KMS-11 (cell line): Measurements from ENCODE around the gene GLIS2.
A peak's percentile ranks its signal among the peaks of the same experiment; 100 is the strongest.

ENCODE experiments used
- H2AFZ ChIP-seq: fragments of 200-600 bp; sonication (generic); 2 replicates; pipeline ENCODE4 v1.6.1; 2016; ENCODE audit warnings: antibody characterized with exemption, mixed run types, low read depth
- H3K27ac ChIP-seq: fragments of 200-600 bp; sonication (generic); 2 replicates; pipeline ENCODE4 v1.6.1; 2016; ENCODE audit warnings: mild to moderate bottlenecking, mixed run types
- H3K27me3 ChIP-seq: fragments of 200-600 bp; sonication (generic); 2 replicates; pipeline ENCODE4 v1.6.1; 2017; ENCODE audit warnings: mild to moderate bottlenecking, low read depth, mixed run types, moderate library complexity; ENCODE audit not compliant: insufficient read depth
- H3K36me3 ChIP-seq: fragments of 200-600 bp; sonication (generic); 2 replicates; pipeline ENCODE4 v1.6.1; 2017; ENCODE audit warnings: mild to moderate bottlenecking, mixed run types; ENCODE audit not compliant: insufficient read depth
- H3K4me1 ChIP-seq: fragments of 200-600 bp; sonication (generic); 2 replicates; pipeline ENCODE4 v1.6.1; 2016; ENCODE audit warnings: mild to moderate bottlenecking, low read depth, mixed run types; ENCODE audit not compliant: poor library complexity, severe bottlenecking
- H3K4me2 ChIP-seq: fragments of 200-600 bp; sonication (generic); 2 replicates; pipeline ENCODE4 v1.7.0; 2016; ENCODE audit warnings: mild to moderate bottlenecking, mixed run types
- H3K4me3 ChIP-seq: fragments of 200-600 bp; sonication (generic); IDR thresholded peaks from 2 replicates; pipeline ENCODE4 v1.6.1; 2017; ENCODE audit warnings: low read depth, low read length, mixed read lengths; ENCODE audit not compliant: insufficient read depth
- H3K79me2 ChIP-seq: fragments of 200-600 bp; sonication (generic); 2 replicates; pipeline ENCODE4 v1.6.1; 2016; ENCODE audit warnings: low read depth, mixed run types; ENCODE audit not compliant: insufficient read depth
- H3K9ac ChIP-seq: fragments of 200-600 bp; sonication (generic); 2 replicates; pipeline ENCODE4 v1.6.1; 2016; ENCODE audit warnings: mild to moderate bottlenecking, mixed run types
- H4K20me1 ChIP-seq: fragments of 200-600 bp; sonication (generic); 2 replicates; pipeline ENCODE4 v1.6.1; 2016; ENCODE audit warnings: mild to moderate bottlenecking, mixed run types; ENCODE audit not compliant: insufficient read depth
- TF ChIP-seq, protein P1 (sequence below): fragments of 200-600 bp; sonication (generic); conservative IDR thresholded peaks from 2 replicates; pipeline ENCODE4 v1.6.1; 2017; ENCODE audit warnings: low read depth, mild to moderate bottlenecking, antibody characterized with exemption, low read length, moderate library complexity, mixed read lengths

GLIS2 gene

DNA sequence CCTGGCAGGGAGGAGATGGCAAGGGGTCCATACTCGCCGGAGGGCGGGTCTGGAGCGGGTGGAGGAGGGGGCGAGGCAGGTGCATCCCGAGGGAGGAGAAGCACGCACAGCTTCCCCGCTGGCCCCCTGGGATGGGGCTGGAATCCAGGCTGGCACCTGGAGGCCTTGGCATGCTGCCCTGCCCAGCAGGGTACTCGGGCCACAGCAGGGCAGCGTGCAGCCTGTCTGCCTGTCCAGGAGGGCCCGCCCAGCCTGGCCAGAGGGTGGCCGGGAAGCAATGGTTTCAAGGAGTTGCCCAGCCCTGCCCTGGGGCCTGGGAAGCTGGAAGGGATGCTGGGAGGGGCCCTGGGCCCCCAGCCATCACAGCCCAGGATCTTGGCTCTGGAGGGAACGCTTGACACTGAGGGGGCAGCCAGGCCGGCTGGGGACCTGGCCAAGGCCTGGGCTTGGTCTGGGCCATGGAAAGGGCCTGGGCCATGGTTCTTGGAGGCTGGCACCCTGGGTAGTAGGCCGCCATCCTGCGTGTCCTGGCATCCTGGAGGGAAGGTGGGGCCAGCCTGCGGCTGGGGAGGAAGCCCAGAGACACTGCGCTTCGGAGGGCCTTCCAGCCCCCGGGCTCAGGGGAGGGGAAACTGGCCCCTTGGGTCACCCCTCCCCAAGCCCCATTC lies 1.1 kb downstream of the GLIS2 start:
- no peak overlapping the region for H3K4me3 ChIP-seq
- peak overlapping the region; percentile 96 for H3K4me2 ChIP-seq
- peak overlapping the region; percentile 58; the same call in 1 of the 2 replicates for H2AFZ ChIP-seq
- H3K27ac ChIP-seq: no peak overlapping the region
- H3K36me3 ChIP-seq: no peaks in the 10 kb centered on the region
- H3K9ac ChIP-seq: peak overlapping the region; percentile 43; the same call in 1 of the 2 replicates
- no peaks in the 10 kb centered on the region; the same call in 1 of the 2 replicates for H4K20me1 ChIP-seq
- peaks cover 42% of the 10 kb centered on the region for H3K79me2 ChIP-seq
- H3K27me3 ChIP-seq: no peaks in the 10 kb centered on the region
- TF ChIP-seq, protein P1, sequence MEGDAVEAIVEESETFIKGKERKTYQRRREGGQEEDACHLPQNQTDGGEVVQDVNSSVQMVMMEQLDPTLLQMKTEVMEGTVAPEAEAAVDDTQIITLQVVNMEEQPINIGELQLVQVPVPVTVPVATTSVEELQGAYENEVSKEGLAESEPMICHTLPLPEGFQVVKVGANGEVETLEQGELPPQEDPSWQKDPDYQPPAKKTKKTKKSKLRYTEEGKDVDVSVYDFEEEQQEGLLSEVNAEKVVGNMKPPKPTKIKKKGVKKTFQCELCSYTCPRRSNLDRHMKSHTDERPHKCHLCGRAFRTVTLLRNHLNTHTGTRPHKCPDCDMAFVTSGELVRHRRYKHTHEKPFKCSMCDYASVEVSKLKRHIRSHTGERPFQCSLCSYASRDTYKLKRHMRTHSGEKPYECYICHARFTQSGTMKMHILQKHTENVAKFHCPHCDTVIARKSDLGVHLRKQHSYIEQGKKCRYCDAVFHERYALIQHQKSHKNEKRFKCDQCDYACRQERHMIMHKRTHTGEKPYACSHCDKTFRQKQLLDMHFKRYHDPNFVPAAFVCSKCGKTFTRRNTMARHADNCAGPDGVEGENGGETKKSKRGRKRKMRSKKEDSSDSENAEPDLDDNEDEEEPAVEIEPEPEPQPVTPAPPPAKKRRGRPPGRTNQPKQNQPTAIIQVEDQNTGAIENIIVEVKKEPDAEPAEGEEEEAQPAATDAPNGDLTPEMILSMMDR: no peak
- H3K4me1 ChIP-seq: peaks cover 47% of the 10 kb centered on the region

DNA sequence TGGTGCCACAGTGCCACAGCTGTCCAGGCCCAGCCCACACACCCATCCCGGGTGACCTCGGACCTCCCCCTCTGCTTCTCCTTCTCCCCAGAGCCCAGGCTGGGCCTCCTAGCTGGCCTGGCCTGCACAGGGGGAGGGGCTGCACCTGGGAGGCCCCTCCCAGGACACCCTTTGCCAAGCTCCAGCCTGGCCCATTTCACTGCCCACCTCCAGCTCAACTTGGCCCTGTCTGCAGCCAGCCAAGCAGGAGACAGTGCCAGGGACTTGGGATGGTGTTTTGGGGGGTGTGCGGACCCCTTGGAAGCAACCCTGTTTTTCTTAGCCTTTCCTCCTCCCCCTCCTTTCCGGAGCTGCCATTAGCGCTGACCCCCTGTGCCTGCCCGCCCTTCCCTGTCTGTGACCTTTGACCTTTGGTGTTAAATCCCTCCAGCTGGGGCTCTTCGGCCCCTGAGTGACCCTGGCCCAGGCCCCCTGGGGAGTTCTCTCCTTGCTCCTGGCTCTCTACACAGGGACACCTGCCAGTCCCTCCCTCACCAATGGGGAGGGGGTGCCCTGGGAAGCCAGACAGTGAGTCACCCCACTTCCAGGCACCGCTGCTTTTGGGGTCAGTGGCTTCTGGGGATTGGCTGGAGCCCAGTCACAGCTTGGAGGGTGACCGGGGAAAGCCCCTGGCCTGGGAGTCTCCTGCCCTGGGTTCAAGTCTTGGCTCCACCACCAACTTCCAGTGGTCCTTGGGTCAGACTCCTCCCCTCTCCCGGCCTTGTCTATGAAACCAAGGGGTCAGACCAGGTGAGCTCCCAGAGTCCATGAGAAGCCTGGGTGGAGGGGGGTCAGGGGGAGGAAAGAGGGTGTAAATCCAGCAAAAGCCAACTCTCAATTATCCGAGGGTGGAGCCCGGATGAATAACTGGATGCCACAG lies 1.9 kb downstream of the GLIS2 start:
- Histone ChIP-seq H2AFZ (no peak overlapping the region), H3K9ac (no peak overlapping the region), H3K4me2 (peak overlapping the region; percentile 96), H3K79me2 (peaks cover 44% of the 10 kb centered on the region), H3K27ac (no peak overlapping the region; the same call in 1 of the 2 replicates), H3K27me3 (no peaks in the 10 kb centered on the region), H4K20me1 (no peaks in the 10 kb centered on the region; the same call in 1 of the 2 replicates), H3K36me3 (no peaks in the 10 kb centered on the region), H3K4me3 (no peak overlapping the region), H3K4me1 (peaks cover 47% of the 10 kb centered on the region)
- TF ChIP-seq, protein P1: no peak

DNA sequence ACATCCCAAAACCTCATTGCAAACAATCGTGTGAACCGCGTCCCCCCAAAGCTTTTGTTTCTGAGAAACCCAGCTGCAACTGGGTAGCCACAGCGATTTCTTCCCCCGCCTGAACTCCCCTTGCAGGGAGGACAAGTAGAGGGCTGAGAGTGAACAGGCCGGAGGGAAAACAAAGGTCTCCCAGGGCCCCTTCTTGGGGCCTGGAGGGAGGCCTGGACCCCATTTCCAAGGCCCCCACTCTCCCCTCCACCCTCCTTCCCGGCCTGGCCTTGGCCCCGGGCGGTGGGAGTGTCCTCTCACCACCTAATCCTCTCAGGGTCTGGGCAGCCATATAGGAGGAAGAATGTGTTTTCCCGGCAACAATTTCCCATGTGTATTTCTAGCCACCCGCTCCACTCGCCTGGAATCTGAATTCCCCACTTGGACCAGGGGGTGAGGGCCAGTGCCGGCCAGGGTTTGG lies 2.6 kb downstream of the GLIS2 start:
- TF ChIP-seq, protein P1: no peak
- H3K9ac ChIP-seq: no peak overlapping the region
- H3K4me3 ChIP-seq: no peak overlapping the region
- H2AFZ ChIP-seq: no peak overlapping the region
- H3K36me3 ChIP-seq: no peaks in the 10 kb centered on the region
- H3K79me2 ChIP-seq: peaks cover 47% of the 10 kb centered on the region
- no peaks in the 10 kb centered on the region; the same call in 1 of the 2 replicates for H4K20me1 ChIP-seq
- H3K4me1 ChIP-seq: peaks cover 47% of the 10 kb centered on the region
- peak overlapping the region; percentile 96 for H3K4me2 ChIP-seq
- no peak overlapping the region; the same call in 1 of the 2 replicates for H3K27ac ChIP-seq
- H3K27me3 ChIP-seq: no peaks in the 10 kb centered on the region

DNA sequence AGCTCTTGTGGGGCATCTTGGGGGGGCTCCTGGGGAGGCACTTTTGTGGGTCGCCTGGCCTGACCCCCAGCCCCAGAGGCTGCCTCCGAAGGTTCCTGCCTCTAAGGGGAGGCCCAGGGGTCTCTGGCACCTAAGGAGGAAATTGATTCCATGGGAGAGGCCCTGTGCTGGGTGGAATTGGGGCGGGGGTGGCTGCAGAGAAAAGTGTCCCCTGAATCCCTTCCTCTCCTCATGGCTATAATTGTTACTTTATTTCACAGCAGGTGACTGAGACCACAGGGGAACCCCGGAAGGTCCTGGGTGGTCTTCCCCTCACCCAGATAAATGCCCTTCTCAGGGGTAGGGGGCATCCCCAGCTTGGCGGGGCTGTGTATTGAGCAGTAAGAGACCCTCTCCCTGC lies 3.1 kb downstream of the GLIS2 start:
- H3K27me3 ChIP-seq: no peaks in the 10 kb centered on the region
- H3K9ac ChIP-seq: no peak overlapping the region
- H2AFZ ChIP-seq: no peak overlapping the region
- no peaks in the 10 kb centered on the region for H3K36me3 ChIP-seq
- no peak overlapping the region for H3K27ac ChIP-seq
- H3K4me3 ChIP-seq: no peak overlapping the region
- H4K20me1 ChIP-seq: no peaks in the 10 kb centered on the region; the same call in 1 of the 2 replicates
- peak overlapping the region; percentile 96 for H3K4me2 ChIP-seq
- peaks cover 47% of the 10 kb centered on the region for H3K4me1 ChIP-seq
- H3K79me2 ChIP-seq: peaks cover 51% of the 10 kb centered on the region
- TF ChIP-seq, protein P1: no peak
